ENCODE data around the gene DTX3.

Gene DTX3

GRCh38 chr12:57620245-57620935, 15.8 kb downstream of the DTX3 start:
- peaks cover 38% of the 10 kb centered on the region for H3K27me3 ChIP-seq (replicated peaks)
- no peak overlapping the region for H3K27ac ChIP-seq
- no peak overlapping the region for H3K4me3 ChIP-seq (ENCODE audit: low read depth, low read length)
- no peak for TF ChIP-seq CTCF (IDR thresholded peaks at IDR 0.05; ENCODE audit: low read depth, low read length, missing control alignments)
- no peaks in the 10 kb centered on the region for H3K36me3 ChIP-seq (replicated peaks)
- DNase-seq: no peak
- in situ Hi-C loops (cut with HindIII; ENCODE audit: low pct_ligation_motif_present, low sequenced_read_pairs): no loop called here

GRCh38 chr12:57620936-57621496, 16.4 kb downstream of the DTX3 start:
- peaks cover 38% of the 10 kb centered on the region for H3K27me3 ChIP-seq (replicated peaks)
- in situ Hi-C loops (cut with HindIII; ENCODE audit: low pct_ligation_motif_present, low sequenced_read_pairs): no loop called here
- H3K36me3 ChIP-seq (replicated peaks): no peaks in the 10 kb centered on the region
- TF ChIP-seq CTCF (IDR thresholded peaks at IDR 0.05; ENCODE audit: low read depth, low read length, missing control alignments): no peak
- no peak overlapping the region for H3K27ac ChIP-seq
- DNase-seq: no peak
- peak overlapping the region; percentile 40 for H3K4me3 ChIP-seq (ENCODE audit: low read depth, low read length)

GRCh38 chr12:57621497-57622292, 17.1 kb downstream of the DTX3 start:
- no peak overlapping the region for H3K27ac ChIP-seq
- no peaks in the 10 kb centered on the region for H3K36me3 ChIP-seq (replicated peaks)
- peak; percentile 90 for TF ChIP-seq CTCF (IDR thresholded peaks at IDR 0.05; ENCODE audit: low read depth, low read length, missing control alignments)
- peaks cover 38% of the 10 kb centered on the region for H3K27me3 ChIP-seq (replicated peaks)
- peak overlapping the region; percentile 40 for H3K4me3 ChIP-seq (ENCODE audit: low read depth, low read length)
- DNase-seq: no peak
- in situ Hi-C loops (cut with HindIII; ENCODE audit: low pct_ligation_motif_present, low sequenced_read_pairs): no loop called here

- no peak for TF ChIP-seq CTCF (IDR thresholded peaks at IDR 0.05; ENCODE audit: low read depth, low read length, missing control alignments)
- in situ Hi-C loops (cut with HindIII; ENCODE audit: low pct_ligation_motif_present, low sequenced_read_pairs): no loop called here
These were observed 17.9 kb downstream of the DTX3 start for GRCh38 chr12:57622293-57623245.

DNA sequence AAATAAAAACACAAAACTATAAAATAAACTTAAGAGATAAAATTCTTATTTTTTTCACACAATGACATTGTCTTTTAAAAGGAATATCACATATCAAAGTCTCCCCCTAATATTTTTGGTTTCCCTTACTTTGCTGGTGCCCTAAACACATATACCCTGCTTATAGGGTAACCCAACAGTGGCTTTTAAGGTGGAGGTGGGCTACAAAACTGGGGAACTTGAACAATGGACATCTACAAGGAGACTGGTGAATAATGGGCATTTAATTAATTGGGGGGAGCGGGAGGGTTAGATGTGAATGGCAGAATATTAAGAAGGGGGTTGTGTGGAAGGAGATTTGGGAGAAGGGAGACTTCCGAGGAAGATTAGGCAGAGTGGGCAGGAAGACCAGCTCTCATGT, 18.8 kb downstream of the DTX3 start:
- H3K27me3 ChIP-seq (replicated peaks): peaks cover 41% of the 10 kb centered on the region
- no peaks in the 10 kb centered on the region for H3K36me3 ChIP-seq (replicated peaks)
- no peak for TF ChIP-seq CTCF (IDR thresholded peaks at IDR 0.05; ENCODE audit: low read depth, low read length, missing control alignments)

More at GRCh38 chr12:57622293-57623245, 17.9 kb downstream of the DTX3 start:
- H3K27ac ChIP-seq: no peak overlapping the region
- peaks cover 40% of the 10 kb centered on the region for H3K27me3 ChIP-seq (replicated peaks)
- no peak for DNase-seq
- no peaks in the 10 kb centered on the region for H3K36me3 ChIP-seq (replicated peaks)
- H3K4me3 ChIP-seq (ENCODE audit: low read depth, low read length): no peak overlapping the region

More for the DNA sequence above, 18.8 kb downstream of the DTX3 start:
- no peak for DNase-seq
- no peak overlapping the region for H3K27ac ChIP-seq
- in situ Hi-C loops (cut with HindIII; ENCODE audit: low pct_ligation_motif_present, low sequenced_read_pairs): no loop called here
- no peak overlapping the region for H3K4me3 ChIP-seq (ENCODE audit: low read depth, low read length)

Measured in brain microvascular endothelial cell (primary cell).